NB4 (cell line): Measurements from ENCODE around the gene HEXA.
"Not testable (repeated sequence)": the region's sequence is repeated elsewhere in the genome, so short reads cannot be mapped to it uniquely, and the experiment has no call there.

Experiments used
- DNase-seq: peaks from one replicate; pipeline ENCODE4 v3.0.0; 2010; ENCODE audit warnings: low read depth
- H3K4me3 ChIP-seq: one replicate; pipeline ENCODE4 v1.5.1; 2011; ENCODE audit warnings: mild to moderate bottlenecking, low read depth, low read length, moderate library complexity
- CTCF ChIP-seq: IDR thresholded peaks from one replicate; pipeline ENCODE4 v1.5.1; 2012; ENCODE audit warnings: low read depth, low read length
- MAX ChIP-seq: IDR thresholded peaks from 2 replicates; pipeline ENCODE4 v1.6.1; 2011; ENCODE audit warnings: low read depth, low read length
- MYC ChIP-seq: IDR thresholded peaks from 2 replicates; pipeline ENCODE4 v1.6.1; 2011; ENCODE audit warnings: low read depth, low read length
- POLR2A ChIP-seq: IDR thresholded peaks from 2 replicates; pipeline ENCODE4 v1.6.1; 2011; ENCODE audit warnings: mild to moderate bottlenecking; ENCODE audit not compliant: insufficient read length; ENCODE audit errors: extremely low read depth

HEXA gene

GRCh38 chr15:72398648-72399047 lies 22.8 kb upstream of the HEXA start:
- no peak for DNase-seq
- TF ChIP-seq MYC, result no peak
- no peak for TF ChIP-seq MAX
- TF ChIP-seq POLR2A, result no peak
- TF ChIP-seq CTCF, result no peak
- H3K4me3 ChIP-seq, result no peak overlapping the region

GRCh38 chr15:72397796-72398588 lies 22.2 kb upstream of the HEXA start, which contains the start of gene TMEM202:
TMEM202 (plus strand) TSS chr15:72398305; CDS start chr15:72398327, 22 bp downstream.
- no peak within 1 kb of the TSS for H3K4me3 ChIP-seq
- no peak for TF ChIP-seq POLR2A
- TF ChIP-seq CTCF, result no peak
- TF ChIP-seq MAX, result no peak
- TF ChIP-seq MYC, result no peak
- DNase-seq, result no peak

- not testable (repeated sequence) for DNase-seq, H3K4me3 ChIP-seq
These were observed 20.5 kb upstream of the HEXA start for GRCh38 chr15:72396331-72396730.

GRCh38 chr15:72389231-72389630 lies 13.4 kb upstream of the HEXA start:
- DNase-seq, result no peak
- no peak overlapping the region for H3K4me3 ChIP-seq
- TF ChIP-seq CTCF, result no peak
- TF ChIP-seq MAX, result no peak
- no peak for TF ChIP-seq POLR2A
- no peak for TF ChIP-seq MYC

GRCh38 chr15:72387741-72388140 lies 11.9 kb upstream of the HEXA start:
- no peak for DNase-seq
- H3K4me3 ChIP-seq, result no peak overlapping the region
- TF ChIP-seq MYC (no peak), POLR2A (no peak), MAX (no peak), CTCF (no peak)

GRCh38 chr15:72382146-72382545 lies 6.3 kb upstream of the HEXA start:
- H3K4me3 ChIP-seq, result no peak overlapping the region
- DNase-seq, result peak; percentile 25
- TF ChIP-seq POLR2A, result no peak
- peak; percentile 8 for TF ChIP-seq CTCF
